Naive thymus-derived CD8-positive, alpha-beta T cell (primary cell): ENCODE results near the gene SHC4. TPM values are rescaled to one million over a fixed set of nuclear protein-coding genes. Genes with fewer than 3 reads are reported as not detected.

ENCODE experiments used
- polyA plus RNA-seq, 3 donors: library from polyadenylated mRNA; unstranded; fragments of 300-500 nt; fragmentation: Illumina TruSeq; gene quantifications; one replicate each; pipeline ENCODE4 v1.2.3, GENCODE V29; 2021
- total RNA-seq, 8 experiments: library from RNA in 2 of 8; stranded (reverse) in 2 of 8; gene quantifications; one replicate each; pipeline ENCODE4 v1.2.3 and lab custom pipeline; 2021 to 2026

The SHC4 gene
- total and polyA plus RNA-seq, 5 experiments from 2014 or later, result not detected

Other genes starting within 250 kb of the SHC4 start
- gene CEP152, start 152.8 kb downstream of the SHC4 start, total RNA-seq, result 10 to 100 TPM; 10.5 to 11.5 TPM
- 1 to 10 TPM; 3.1 to 5.1 (median 3.7) TPM for gene CEP152, start 152.8 kb downstream of the SHC4 start, polyA plus RNA-seq
- 10 to 100 TPM; 56.6 to 57.1 TPM for gene EID1, start 85.8 kb downstream of the SHC4 start, total RNA-seq
- 100 to 1,000 TPM; 117 to 172 (median 160) TPM for gene EID1, start 85.8 kb downstream of the SHC4 start, polyA plus RNA-seq
- gene SECISBP2L, start 82.5 kb upstream of the SHC4 start, total RNA-seq, result 10 to 100 TPM; 53.9 to 57.3 TPM
- gene SECISBP2L, start 82.5 kb upstream of the SHC4 start, polyA plus RNA-seq, result 10 to 100 TPM; 17.6 to 25.2 (median 22.7) TPM
- 10 to 100 TPM; 57.0 to 60.2 TPM for gene COPS2, start 191.7 kb upstream of the SHC4 start, total RNA-seq
- 10 to 100 TPM; 26.2 to 32.4 (median 28.1) TPM for gene COPS2, start 191.7 kb upstream of the SHC4 start, polyA plus RNA-seq
- 10 to 100 TPM; 26.3 to 27.9 TPM for gene GALK2, start 206.3 kb upstream of the SHC4 start, total RNA-seq
- 10 to 100 TPM; 18.8 to 21.5 (median 19.3) TPM for gene GALK2, start 206.3 kb upstream of the SHC4 start, polyA plus RNA-seq